D341Med (cell line): Measurements from ENCODE around the gene HIF1A.
A peak's percentile ranks its signal among the peaks of the same experiment; 100 is the strongest.
"Not testable (repeated sequence)": the region's sequence is repeated elsewhere in the genome, so short reads cannot be mapped to it uniquely, and the experiment has no call there.

Experiments
- DNase-seq: peaks from one replicate; pipeline ENCODE4 v3.0.0; 2012; ENCODE audit warnings: low spot score

HIF1A gene

DNA sequence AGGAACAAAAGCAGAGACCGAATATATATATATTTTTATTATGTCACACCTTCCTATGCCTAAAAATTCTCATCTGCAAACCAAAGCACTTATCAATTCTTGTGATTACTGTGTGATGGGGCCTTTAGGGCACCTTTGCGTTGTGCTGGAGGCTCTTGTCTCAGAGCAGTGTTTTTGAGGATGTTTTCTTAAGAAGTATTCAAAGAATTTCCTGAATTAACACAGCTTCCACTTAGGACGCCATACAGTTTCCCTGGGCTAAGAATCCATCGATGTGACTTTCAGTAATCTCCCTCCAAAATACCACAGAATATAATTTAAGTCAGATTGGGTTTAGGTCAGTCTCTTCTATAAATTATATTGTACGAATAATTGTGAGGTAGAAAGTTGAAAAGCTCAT is 22.0 kb upstream of the HIF1A start:
- no peak for DNase-seq

DNA sequence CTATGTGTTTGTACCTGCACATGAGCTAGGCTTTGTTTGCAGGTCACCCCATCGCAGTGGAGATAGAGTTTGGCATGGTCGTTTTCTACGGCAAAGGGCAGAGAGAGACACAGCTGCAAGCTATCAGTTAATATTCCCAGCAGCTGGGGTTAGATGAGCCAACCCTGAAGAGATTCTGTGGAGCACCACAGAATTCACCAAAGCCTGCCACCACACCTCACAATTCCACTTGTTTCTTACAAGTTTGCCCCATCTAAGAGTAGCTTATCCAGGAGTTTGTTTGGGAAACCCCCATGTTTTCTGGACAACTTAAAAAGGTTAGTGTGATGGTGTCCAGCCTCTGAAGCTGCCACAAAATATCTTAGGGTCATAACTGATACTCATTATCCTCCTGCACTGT is 20.0 kb upstream of the HIF1A start:
- DNase-seq = no peak

DNA sequence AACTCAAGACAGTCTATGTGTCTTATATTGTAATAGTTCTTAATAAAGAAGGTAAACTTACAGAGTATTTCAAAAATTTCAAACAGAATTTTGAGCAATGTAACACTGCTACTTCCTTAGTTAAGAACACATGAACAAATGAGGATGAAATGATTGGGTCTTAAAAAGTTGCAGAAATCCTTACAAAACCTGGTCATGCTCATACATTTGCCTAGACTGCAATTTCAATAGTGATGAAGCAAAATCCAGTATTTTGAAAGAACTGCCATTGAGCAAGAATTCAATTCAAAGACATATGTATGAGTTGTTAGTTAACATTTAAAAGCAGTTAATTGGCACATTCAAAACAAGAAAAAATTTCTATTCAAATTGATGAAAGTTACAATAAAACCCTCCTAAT is 17.8 kb upstream of the HIF1A start:
- no peak for DNase-seq

DNA sequence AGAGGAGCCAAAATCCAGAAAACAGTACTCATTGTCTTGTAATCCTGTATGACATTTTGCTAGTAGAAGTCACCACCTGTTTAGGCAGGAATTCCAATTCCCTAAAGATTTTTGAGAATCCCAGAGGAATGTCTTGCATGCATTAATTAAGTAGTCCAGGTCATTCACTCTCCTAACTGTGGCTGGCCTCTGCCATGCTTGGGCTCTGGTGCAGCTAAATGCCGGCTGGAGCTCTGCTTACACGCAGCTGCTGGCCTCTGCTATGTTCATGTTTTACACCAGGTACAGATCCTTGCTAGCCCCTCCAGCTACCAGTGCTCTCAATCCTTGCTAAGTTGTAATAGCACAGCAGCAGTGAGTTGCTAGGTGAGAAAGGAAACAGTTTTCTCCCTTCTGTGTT is 16.3 kb upstream of the HIF1A start:
- DNase-seq = peak; percentile 37

DNA sequence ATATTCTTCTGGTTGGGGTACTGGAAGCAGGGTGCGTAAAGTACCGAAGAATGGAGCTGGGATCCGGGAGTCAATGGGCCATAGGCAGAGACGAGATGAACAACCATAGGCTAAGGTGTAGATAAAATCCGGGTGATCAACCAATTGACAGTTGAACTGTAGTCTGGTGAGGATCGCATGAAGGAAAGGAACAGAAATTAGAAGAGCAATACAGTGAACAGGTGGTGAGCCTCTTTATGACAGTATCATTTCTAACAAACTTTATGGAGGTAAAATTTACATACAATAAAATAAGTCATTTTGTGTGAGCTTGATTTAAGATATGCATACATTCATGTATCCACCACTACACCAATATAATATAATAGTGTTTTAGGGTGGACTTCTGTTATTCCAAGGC is 13.9 kb upstream of the HIF1A start:
- no peak for DNase-seq

DNA sequence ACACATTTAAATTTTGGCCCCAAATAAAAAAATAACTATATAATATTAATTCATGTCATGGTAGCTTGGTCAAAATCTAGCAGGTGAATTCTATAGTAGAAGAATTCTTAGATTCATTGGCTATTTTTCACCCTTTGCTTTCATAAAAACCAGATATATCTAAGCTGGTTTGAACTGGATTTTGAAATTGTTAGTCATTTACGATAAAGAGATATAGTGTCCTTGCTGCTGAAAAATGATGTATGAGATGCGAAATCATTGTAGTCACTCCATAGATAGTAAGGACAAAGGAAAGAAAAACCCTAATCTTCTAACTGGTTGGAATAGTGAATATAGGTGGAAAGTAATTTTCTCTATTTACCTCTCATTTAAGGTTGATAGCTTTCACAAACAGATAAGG is 12.2 kb upstream of the HIF1A start:
- no peak for DNase-seq

DNA sequence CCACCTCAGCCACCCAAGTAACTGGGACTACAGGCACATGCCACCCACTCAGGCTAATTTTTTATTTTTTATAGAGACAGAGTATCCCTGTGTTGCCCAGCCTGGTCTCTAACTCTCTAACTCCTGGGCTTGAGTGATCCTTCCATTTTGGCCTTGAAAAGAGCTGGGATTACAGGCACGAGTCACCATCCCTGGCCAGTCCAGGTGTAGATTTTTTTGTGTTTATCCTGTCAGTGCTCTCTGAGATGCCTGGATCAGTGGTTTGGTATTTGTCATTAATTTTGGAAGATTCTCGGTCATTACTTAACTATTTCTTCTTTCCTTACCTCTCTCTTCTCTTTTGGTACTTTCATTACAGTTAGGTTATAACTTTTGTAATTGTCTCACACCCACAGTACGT is 5.3 kb upstream of the HIF1A start:
- no peak for DNase-seq

DNA sequence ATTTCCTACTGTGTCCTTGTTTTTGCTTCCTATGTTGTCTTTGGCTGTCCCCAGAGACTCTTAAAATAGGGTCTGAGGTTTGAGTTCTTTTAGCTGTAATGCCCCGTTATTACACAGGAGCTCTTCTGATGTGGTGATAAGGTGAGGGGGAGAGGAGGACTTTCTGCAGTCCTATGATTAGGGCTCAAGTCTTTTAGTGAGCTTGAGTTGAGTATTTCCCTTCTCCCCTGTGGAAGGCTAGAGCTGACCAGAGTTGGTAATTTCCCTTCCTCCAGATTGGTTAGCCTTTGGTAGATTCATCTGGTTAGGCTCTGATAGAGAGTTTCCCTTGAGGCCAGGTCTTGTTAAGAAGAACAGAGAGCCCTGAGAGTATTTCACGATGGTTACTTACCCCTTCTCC is 4.3 kb upstream of the HIF1A start:
- no peak for DNase-seq

DNA sequence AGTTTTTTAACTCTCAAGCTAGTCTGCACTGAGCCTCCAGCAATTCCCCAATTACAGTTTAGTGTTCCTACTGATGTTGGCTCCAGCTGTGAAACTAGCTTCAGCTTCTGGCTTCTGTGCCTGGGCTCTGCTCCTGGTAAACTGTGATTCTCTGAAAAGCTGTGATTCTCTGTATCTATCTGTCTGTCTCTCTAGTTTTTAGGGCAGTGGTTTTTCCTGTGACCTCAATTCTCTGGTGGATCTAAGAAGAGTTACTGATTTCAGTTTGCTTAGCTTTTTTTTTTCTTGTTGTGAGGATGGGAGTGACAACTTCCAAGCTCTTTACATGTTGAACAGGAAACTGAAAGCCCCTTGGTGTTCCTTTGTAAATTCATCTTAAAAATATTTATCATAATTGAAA is 3.8 kb upstream of the HIF1A start:
- no peak for DNase-seq

DNA sequence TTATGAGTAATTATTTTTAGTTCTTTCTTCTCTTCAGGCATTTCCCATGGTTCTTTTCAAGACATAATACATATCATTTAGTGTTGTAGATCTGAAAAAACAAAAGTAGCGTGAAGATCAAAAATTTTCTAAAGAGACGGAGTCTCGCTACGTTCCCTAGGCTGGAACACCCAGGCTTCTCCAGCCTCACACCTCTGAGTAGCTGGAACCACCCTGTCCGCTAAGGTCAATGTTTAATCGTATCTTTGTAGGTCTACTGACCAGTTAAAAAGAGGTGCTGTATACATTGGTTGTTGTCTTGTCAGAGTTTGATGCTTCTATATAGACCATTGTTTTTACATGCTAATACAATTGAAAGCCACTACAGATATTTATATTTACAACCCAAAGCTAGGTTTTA is 1.3 kb upstream of the HIF1A start:
- no peak for DNase-seq

DNA sequence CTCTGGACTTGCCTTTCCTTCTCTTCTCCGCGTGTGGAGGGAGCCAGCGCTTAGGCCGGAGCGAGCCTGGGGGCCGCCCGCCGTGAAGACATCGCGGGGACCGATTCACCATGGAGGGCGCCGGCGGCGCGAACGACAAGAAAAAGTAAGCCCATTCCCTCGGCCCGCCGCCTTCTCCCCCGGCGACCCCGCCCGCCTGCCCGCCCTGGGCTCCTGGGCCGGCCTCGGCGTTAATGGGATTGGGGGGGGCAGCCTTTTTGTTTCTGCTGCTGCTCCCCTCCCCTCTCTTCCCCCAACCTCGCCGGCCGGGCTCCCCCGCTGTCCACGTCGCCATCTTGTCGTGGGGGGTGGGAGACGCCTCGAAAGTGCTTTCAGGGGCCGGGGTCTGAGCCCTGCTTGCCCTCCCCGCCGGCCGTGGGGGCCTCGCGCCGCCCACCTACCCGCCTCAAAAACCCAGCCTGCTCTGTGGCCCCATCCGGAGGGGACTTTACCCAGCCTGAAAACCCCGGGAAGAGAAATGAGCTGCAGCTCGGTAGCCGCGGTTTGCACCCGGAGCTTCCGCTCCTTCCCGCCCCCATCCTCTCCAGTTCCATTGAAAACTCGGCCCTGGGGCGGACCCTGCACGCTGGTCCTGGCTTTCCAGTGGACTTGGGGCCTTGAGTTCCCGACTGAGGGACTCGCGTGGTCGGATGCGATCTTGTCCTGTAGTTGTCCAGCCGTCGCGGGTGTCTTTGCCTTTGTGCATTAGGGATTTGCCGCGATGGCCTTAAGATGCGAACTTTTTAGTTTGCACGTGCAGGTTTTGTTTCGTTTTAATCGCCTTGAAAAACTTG is 598 bp downstream of the HIF1A start:
- peak; percentile 70 for DNase-seq

DNA sequence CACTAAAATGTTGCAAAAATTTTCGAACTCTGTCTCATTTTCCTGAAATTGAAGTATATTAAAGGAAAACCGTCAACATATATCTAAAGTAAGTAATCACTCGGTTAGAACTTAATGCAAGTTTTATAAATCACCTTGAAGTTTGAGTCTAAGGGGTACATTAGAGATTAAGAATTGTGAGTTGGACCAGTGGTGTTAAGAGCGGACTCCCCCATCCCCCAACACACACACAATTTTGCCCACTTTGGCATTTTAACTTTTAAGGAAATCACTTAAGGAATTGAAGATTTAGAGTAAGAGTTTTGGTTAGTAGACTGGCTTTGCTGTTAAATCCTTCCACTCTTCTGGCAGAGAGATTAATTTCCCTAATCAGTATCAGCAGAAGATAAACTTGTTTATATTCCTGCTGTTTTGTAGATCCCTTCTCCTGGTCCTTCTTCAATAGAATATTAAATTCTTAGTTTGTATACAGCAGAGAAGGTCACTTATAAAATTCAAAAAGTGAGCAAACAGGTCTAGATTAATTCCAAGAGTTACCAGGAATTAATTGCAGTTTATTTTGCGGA is 1.5 kb downstream of the HIF1A start:
- no peak for DNase-seq

DNA sequence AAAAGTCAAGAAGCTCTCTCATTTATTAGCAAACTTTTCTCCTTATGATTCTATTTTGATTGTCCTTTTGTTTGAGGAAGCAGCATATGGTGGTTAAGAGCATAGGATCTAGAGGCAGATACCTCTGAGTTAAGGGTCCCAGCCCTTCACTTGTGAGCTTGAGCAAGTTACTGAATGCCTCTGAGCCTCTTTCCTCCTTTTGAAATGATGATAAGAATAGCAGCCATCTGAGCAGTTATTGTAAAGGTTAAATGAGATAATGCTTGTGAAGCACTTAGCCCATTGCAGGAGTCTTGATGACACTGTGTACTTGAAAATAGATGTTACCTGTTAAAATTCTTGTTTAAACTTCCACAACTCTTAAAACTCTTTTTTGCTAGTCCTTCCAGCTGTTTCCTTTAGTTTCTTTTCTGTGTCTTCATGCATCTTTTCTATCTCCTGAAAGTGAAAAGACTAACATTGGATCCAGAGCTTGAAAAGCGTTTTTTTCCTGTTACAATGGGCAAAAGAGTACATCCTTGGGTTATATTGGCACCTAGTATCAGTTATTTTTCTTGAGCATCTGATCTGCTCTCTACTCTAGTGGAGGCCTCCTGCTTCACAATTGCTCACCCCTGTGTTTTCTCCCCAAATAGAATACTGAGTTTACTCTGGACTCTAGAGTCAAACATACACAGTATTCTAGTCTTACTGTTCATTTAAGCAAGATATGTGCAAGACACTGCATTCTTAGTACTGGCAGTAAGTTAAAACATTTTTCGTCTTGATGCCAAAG is 3.1 kb downstream of the HIF1A start:
- DNase-seq = no peak

DNA sequence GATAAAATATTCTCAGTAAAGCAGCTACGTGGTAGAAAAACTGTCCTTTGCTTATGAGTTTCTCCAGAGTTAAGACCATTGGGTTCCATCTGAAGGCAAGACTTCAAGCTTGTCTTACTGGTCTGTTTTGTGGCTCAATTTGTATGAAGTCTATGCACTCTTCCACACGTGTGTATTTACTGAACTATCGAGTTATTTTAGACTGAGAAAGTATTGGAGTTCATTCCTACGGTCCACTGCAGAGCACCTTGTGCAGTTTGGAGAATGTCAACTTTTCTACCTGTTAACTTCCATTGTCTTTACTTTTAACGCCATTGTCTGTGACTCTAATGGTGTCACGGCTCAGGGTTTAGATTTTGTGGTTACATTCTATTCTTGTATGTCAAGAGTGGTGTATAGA is 3.7 kb downstream of the HIF1A start:
- no peak for DNase-seq

DNA sequence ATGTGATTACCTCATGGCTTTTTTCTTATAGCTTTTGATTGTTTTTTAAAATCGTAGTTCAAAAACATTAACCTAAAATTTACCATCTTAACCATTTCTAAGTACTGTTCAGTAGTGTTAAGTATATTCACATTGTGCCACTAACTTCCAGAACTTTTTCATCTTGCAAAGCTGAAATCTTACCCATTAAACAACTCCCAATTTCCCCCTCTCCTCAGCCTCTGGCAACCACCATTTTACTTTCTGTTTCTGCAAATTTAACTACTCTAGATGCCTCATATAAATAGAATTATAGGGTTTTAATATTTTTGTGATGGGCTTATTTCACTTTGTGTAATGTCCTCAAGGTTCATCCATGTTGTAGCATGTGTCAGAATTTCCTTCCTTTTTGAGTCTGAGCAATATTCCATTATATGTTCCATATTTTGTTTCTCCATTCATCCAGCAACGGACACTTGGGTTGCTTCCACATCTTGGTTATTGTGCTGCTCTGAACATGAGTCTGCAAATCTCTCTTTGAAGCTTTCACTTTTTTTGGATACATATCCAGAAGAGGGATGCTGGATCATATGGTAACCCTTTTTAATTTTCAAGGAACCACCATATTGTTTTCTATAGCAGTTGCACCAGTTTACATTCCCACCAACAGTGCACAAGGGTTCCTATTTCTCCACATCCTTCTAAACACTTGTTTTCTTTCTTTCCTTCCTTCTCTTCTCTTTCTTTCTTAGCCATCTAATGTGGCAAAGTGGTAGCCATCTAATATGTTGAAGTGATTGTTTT is 5.0 kb downstream of the HIF1A start:
- no peak for DNase-seq

DNA sequence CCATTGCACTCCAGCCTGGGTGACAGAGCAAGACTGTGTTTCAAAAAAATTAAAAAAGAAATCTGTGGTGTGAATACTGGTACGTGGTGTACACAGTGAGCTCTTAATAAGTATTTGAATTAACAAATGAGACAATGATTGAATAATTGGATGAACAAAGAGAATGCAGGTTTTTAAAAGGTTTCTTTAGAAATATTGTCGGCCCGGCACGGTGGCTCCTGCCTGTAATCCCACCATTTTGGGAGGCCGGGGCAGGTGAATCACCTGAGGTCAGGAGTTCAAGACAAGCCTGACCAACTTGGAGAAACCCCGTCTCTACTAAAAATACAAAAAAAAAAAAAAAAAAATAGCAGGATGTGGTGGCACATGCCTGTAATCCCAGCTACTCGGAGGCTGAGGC is 6.6 kb downstream of the HIF1A start:
- no peak for DNase-seq

DNA sequence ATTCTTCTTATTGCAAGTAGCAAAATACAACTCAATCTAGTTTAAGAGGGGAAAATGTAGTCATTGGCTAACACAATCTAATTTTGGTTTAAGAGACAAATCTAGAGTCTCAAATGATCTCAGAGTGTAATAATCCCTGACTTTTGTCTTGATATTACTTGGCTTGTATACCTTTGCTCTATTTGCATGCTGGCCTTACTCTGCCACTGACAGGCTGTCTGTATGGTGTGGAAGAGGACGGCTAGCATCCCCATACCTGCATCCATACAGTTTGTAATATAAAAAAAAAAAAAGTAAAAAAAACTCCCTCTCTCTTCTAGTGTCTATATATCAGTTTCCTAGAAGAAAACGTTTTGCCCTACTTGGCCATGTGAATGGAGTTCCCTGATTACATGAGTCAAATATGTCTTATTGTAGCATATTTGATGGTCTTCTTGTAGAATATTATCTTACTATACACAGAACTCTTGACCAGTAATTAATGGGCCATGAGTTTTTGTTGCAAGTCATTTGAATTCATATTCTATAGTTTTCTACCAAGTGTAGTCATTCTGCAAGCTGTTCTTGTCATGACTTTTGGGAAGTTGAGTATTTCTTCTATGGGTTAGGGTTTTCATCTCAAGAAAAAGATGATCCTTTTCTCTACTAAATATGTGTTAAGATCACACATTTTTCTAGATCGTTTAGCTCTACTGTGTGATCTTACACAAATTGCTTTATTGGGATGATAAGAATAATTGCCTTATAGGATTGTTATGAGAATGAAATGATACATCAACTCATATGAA is 8.2 kb downstream of the HIF1A start:
- no peak for DNase-seq

DNA sequence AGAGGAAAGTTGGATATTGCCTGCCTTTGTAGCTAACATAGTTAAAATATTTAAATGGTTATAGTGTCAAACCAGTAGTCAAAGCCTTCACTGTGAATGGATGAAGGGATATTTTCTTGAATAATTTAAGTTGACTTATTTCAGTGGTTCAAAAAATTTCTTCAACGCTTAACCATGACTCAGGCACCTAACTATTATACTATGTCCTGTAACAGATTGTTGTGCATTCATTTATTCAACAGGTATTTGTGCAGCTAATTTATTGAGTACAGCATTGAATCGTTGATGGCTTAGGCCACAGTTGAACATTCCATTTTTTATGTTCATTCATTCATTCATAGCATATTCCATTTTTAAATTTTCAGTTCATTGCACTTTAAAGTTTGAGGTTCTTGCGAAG is 9.2 kb downstream of the HIF1A start:
- DNase-seq = no peak

DNA sequence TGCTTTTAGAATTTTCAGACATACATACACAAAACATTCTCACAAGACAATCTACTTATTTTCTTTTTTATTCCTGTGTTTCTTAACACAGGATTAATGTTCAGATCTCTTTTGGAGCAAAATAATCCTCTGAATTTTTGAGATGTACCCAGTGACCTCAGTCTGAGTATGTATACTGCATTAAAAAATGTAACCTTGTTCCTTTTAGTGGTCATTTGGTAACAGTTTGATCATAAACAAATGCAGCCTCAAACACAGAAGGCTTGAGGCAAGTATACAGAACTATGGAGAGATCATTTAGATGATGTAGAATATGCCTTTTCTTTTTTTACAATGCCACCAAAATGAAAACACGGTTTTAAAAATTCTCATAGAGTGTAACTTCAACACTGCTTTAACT is 9.7 kb downstream of the HIF1A start:
- DNase-seq = no peak

DNA sequence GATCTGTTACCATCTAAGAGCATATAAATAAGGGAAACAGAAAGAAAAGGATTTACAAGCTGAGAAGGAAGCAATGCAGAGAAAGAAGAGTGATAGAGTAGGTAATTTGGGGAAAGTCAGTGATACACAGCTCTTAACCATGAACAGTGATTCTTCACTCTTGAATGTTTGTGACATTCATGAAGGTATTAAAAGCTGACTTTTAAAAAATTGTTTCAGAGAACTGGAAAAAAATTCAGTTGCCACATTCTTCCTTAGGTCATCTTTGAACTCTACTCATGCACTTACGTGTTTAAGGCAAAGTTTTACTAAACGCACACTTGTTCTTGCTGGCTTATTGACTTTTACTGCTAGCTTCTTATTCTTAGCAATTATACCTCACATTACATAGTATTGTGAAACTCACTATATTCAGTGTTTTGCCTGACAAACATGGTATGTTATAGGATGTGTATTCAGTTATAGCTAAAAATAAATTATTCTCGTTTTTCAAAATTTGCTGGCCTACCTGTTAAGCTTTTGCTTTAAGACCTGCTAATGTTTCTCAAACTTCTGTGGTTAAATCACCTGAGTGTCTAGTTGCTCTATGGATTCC is 10.9 kb downstream of the HIF1A start:
- no peak for DNase-seq

DNA sequence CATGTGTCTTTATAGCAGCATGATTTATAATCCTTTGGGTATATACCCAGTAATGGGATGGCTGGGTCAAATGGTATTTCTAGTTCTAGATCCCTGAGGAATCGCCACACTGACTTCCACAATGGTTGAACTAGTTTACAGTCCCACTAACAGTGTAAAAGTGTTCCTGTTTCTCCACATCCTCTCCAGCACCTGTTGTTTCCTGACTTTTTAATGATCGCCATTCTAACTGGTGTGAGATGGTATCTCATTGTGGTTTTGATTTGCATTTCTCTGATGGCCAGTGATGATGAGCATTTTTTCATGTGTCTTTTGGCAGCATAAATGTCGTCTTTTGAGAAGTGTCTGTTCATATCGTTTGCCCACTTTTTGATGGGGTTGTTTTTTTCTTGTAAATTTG is 12.5 kb downstream of the HIF1A start:
- DNase-seq = not testable (repeated sequence)
